Astrocyte (in vitro differentiated cells and primary cell): Measurements from ENCODE around the gene SRRM1. TPM values are rescaled to one million over a fixed set of nuclear protein-coding genes. Genes with fewer than 3 reads are reported as not detected.
"Not testable (repeated sequence)": the region's sequence is repeated elsewhere in the genome, so short reads cannot be mapped to it uniquely, and the experiment has no call there.

Source experiments
- DNase-seq: peaks from one replicate; pipeline ENCODE4 v3.0.0-alpha.2; 2010; ENCODE audit warnings: low read depth
- FAIRE-seq: peaks from 2 replicates; lab custom pipeline; 2011; peaks lifted over from hg19 to GRCh38; lab: Jason Lieb, UNC
- H2AFZ ChIP-seq: 2 replicates; pipeline ENCODE4 v1.6.0; 2012; ENCODE audit warnings: low read depth, low read length, inconsistent platforms
- H3K27ac ChIP-seq: 2 replicates; pipeline ENCODE4 v1.5.1; 2011; ENCODE audit warnings: low read depth, low read length, inconsistent platforms
- H3K27me3 ChIP-seq: 2 replicates; pipeline ENCODE4 v1.6.0; 2011; ENCODE audit warnings: low read length, inconsistent platforms; ENCODE audit not compliant: insufficient read depth
- H3K36me3 ChIP-seq: 2 replicates; pipeline ENCODE4 v1.5.1; 2011; ENCODE audit warnings: low read length, inconsistent platforms; ENCODE audit not compliant: insufficient read depth
- H3K4me1 ChIP-seq: 2 replicates; pipeline ENCODE4 v1.5.1; 2011; ENCODE audit warnings: low read length, inconsistent platforms; ENCODE audit not compliant: insufficient read depth
- H3K4me2 ChIP-seq: 2 replicates; pipeline ENCODE4 v1.6.0; 2012; ENCODE audit warnings: low read length, inconsistent platforms
- H3K4me3 ChIP-seq: 2 replicates; pipeline ENCODE4 v1.5.1; 2011; ENCODE audit warnings: low read depth, mild to moderate bottlenecking, low read length, inconsistent platforms; ENCODE audit not compliant: insufficient read depth
- H3K79me2 ChIP-seq: 2 replicates; pipeline ENCODE4 v1.6.0; 2012; ENCODE audit warnings: mild to moderate bottlenecking, low read length, inconsistent platforms; ENCODE audit not compliant: insufficient read depth
- H3K9ac ChIP-seq: 2 replicates; pipeline ENCODE4 v1.6.0; 2012; ENCODE audit warnings: mild to moderate bottlenecking, low read length, inconsistent platforms
- H3K9me3 ChIP-seq: 2 replicates; pipeline ENCODE4 v1.5.1; 2012; ENCODE audit warnings: low read depth, mild to moderate bottlenecking, low read length, inconsistent platforms; ENCODE audit not compliant: insufficient read depth
- H4K20me1 ChIP-seq: 2 replicates; pipeline ENCODE4 v1.6.0; 2012; ENCODE audit warnings: low read length, inconsistent platforms; ENCODE audit not compliant: insufficient read depth
- H3K27ac Mint-ChIP-seq: one replicate; pipeline ENCODE4 v1.8.0; 2021; ENCODE audit warnings: mild to moderate bottlenecking, mixed read lengths; ENCODE audit not compliant: unreplicated experiment
- H3K27me3 Mint-ChIP-seq: one replicate; pipeline ENCODE4 v1.8.0; 2021; ENCODE audit warnings: low read depth, mixed read lengths; ENCODE audit not compliant: unreplicated experiment
- H3K36me3 Mint-ChIP-seq: one replicate; pipeline ENCODE4 v1.8.0; 2021; ENCODE audit warnings: low read depth, mixed read lengths; ENCODE audit not compliant: unreplicated experiment
- H3K4me1 Mint-ChIP-seq: one replicate; pipeline ENCODE4 v1.8.0; 2021; ENCODE audit warnings: low read depth, mixed read lengths; ENCODE audit not compliant: unreplicated experiment
- H3K4me3 Mint-ChIP-seq: one replicate; pipeline ENCODE4 v1.8.0; 2021; ENCODE audit warnings: mild to moderate bottlenecking, moderate library complexity, mixed read lengths; ENCODE audit not compliant: unreplicated experiment
- H3K9me3 Mint-ChIP-seq: one replicate; pipeline ENCODE4 v1.8.0; 2021; ENCODE audit warnings: mild to moderate bottlenecking, mixed read lengths; ENCODE audit not compliant: unreplicated experiment
- EZH2 ChIP-seq: IDR thresholded peaks from 2 replicates; pipeline ENCODE4 v1.6.1; 2012; ENCODE audit warnings: mild to moderate bottlenecking, low read length, inconsistent platforms; ENCODE audit not compliant: insufficient read depth
- total RNA-seq: library from RNA; stranded (reverse); gene quantifications from 2 replicates; pipeline ENCODE4 v1.2.1, GENCODE V29; 2021
- TF ChIP-seq, protein P1 (sequence below): IDR thresholded peaks from 2 replicates; pipeline ENCODE4 v1.5.1; 2011; ENCODE audit warnings: low read depth, mild to moderate bottlenecking, inconsistent platforms, low read length, moderate library complexity; ENCODE audit not compliant: insufficient read depth

The SRRM1 gene
- total RNA-seq, 1 donor from 2014 or later = 138 TPM

DNA sequence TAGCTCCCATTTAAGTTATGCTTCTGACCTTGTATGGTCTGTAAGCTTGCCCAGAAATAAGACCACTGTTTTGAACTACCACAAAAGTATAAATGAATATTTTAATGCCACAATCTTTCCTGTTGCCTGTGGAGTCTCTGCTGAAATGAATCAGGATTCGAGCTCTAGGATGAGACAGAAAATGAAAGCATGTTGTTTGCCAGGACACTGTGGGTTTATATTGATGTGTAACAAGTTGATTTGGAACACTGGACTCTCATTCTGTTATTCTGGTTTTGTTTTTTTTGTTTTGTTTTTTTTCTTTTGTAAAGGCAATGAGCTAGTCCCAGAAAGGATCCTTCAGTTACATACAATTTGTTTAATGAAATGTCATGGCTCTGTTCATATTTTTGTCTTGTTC, 29.6 kb downstream of the SRRM1 start:
- H3K36me3 ChIP-seq = peaks cover 57% of the 10 kb centered on the region
- H3K9ac ChIP-seq, H3K27me3 Mint-ChIP-seq, H3K79me2 ChIP-seq, H3K4me3 Mint-ChIP-seq, H3K9me3 ChIP-seq, H3K9me3 Mint-ChIP-seq, H3K4me2 ChIP-seq, H3K4me3 ChIP-seq, H3K27ac ChIP-seq, H3K4me1 ChIP-seq, H2AFZ ChIP-seq, H3K27me3 ChIP-seq: not testable (repeated sequence)
- peaks cover 19% of the 10 kb centered on the region for H3K36me3 Mint-ChIP-seq
- peaks cover 12% of the 10 kb centered on the region for H4K20me1 ChIP-seq
- peak overlapping the region; percentile 95 for H3K27ac Mint-ChIP-seq
- FAIRE-seq = peak; percentile 29
- DNase-seq = peak; percentile 35
- H3K4me1 Mint-ChIP-seq = peaks cover 23% of the 10 kb centered on the region

DNA sequence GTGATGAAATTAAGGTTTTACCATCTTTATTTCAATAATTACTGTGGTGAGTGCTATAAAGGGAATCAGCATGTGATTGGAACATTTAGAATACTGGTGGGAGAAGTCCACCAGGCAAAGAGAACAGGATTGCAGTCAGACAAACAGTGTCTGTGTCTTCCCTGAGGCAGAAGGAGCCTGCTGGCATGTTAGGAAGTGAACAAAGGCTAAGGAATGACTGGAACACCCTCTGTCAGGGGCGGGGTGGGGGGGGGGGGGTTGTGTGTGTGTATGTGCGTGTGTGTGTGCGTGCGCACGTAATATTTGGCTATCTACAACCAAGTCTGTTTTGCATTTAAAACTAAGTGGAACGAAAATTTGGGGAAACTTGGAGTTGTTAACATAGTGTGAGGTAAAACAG, 30.2 kb downstream of the SRRM1 start:
- H3K9me3 ChIP-seq = no peaks in the 10 kb centered on the region
- H3K4me2 ChIP-seq = no peak overlapping the region
- Mint-ChIP-seq H3K27ac (peak overlapping the region; percentile 95), H3K9me3 (no peaks in the 10 kb centered on the region), H3K36me3 (peaks cover 21% of the 10 kb centered on the region), H3K4me1 (peaks cover 23% of the 10 kb centered on the region), H3K4me3 (peak overlapping the region; percentile 65), H3K27me3 (no peaks in the 10 kb centered on the region)
- no peaks in the 10 kb centered on the region for H3K79me2 ChIP-seq
- H3K27me3 ChIP-seq = no peaks in the 10 kb centered on the region
- TF ChIP-seq, protein P1, sequence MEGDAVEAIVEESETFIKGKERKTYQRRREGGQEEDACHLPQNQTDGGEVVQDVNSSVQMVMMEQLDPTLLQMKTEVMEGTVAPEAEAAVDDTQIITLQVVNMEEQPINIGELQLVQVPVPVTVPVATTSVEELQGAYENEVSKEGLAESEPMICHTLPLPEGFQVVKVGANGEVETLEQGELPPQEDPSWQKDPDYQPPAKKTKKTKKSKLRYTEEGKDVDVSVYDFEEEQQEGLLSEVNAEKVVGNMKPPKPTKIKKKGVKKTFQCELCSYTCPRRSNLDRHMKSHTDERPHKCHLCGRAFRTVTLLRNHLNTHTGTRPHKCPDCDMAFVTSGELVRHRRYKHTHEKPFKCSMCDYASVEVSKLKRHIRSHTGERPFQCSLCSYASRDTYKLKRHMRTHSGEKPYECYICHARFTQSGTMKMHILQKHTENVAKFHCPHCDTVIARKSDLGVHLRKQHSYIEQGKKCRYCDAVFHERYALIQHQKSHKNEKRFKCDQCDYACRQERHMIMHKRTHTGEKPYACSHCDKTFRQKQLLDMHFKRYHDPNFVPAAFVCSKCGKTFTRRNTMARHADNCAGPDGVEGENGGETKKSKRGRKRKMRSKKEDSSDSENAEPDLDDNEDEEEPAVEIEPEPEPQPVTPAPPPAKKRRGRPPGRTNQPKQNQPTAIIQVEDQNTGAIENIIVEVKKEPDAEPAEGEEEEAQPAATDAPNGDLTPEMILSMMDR = no peak
- TF ChIP-seq EZH2 = no peak
- no peak overlapping the region for H3K9ac ChIP-seq
- FAIRE-seq = no peak
- no peaks in the 10 kb centered on the region for H3K4me1 ChIP-seq
- no peak overlapping the region for H2AFZ ChIP-seq
- DNase-seq = peak; percentile 27
- peaks cover 8% of the 10 kb centered on the region for H4K20me1 ChIP-seq
- no peak overlapping the region for H3K4me3 ChIP-seq
- H3K27ac ChIP-seq = no peak overlapping the region
- peaks cover 53% of the 10 kb centered on the region for H3K36me3 ChIP-seq

DNA sequence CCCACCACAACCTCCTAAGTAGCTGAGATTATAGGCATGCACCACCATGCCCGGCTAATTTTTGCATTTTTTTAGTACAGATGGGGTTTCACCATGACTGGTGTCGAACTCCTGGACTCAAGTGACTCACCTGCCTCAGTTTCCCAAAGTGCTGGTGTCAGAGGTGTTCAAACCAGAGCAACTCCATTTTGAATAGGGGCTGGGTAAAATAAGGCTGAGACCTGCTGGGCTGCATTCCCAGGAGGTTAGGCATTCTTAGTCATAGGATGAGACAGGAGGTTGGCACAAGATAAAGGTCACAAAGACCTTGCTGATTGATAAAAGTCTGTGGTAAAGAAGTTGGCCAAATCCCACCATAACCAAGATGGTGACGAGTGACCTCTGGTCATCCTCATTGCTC, 35.3 kb downstream of the SRRM1 start:
- not testable (repeated sequence) for H3K9me3 ChIP-seq, H2AFZ ChIP-seq, H3K79me2 ChIP-seq, H3K27me3 Mint-ChIP-seq, H3K9me3 Mint-ChIP-seq, H3K4me2 ChIP-seq, FAIRE-seq, H3K9ac ChIP-seq, H3K4me3 ChIP-seq, H3K27me3 ChIP-seq, H3K4me1 ChIP-seq, H4K20me1 ChIP-seq, H3K4me3 Mint-ChIP-seq, H3K27ac Mint-ChIP-seq, H3K4me1 Mint-ChIP-seq
- Histone ChIP-seq H3K36me3 (peaks cover 16% of the 10 kb centered on the region), H3K27ac (peak overlapping the region; percentile 21)
- peak; percentile 49 for DNase-seq
- peaks cover 12% of the 10 kb centered on the region for H3K36me3 Mint-ChIP-seq

DNA sequence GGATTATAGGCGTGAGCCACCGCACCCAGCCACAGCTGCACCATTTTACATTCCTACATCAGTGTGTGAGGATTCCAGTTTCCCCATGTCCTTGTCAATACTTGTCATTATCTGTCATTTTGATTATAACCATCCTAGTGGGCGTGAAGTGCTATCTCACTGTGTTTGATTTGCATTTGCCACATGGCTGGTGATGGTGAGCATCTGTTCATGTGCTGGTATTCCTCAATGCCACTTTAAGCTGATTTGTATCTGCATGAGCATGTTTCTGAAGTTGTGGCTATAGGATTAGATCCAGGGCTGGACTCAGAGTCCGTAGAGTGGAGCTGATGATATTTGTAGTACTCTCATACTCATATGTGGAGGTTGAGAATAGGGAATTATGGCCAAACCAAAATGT, 36.6 kb downstream of the SRRM1 start:
- Mint-ChIP-seq H3K4me1 (peaks cover 7% of the 10 kb centered on the region), H3K9me3 (no peaks in the 10 kb centered on the region), H3K27me3 (no peaks in the 10 kb centered on the region), H3K36me3 (peaks cover 7% of the 10 kb centered on the region), H3K4me3 (no peak overlapping the region), H3K27ac (no peak overlapping the region)
- Histone ChIP-seq H3K9ac (no peak overlapping the region), H3K4me3 (no peak overlapping the region), H4K20me1 (peaks cover 2% of the 10 kb centered on the region), H3K9me3 (no peaks in the 10 kb centered on the region), H3K4me1 (peaks cover 9% of the 10 kb centered on the region), H2AFZ (no peak overlapping the region), H3K36me3 (peaks cover 10% of the 10 kb centered on the region), H3K27me3 (no peaks in the 10 kb centered on the region), H3K4me2 (no peak overlapping the region), H3K27ac (no peak overlapping the region), H3K79me2 (no peaks in the 10 kb centered on the region)
- DNase-seq (no peak), FAIRE-seq (no peak)
- no peak for TF ChIP-seq EZH2
- TF ChIP-seq, protein P1 = no peak
